GM12891 (cell line): ENCODE results near the gene IFI16.

ENCODE experiments used
- POLR2A ChIP-seq: IDR thresholded peaks from 2 replicates; pipeline ENCODE4 v1.6.1; 2011; ENCODE audit warnings: low read depth, low read length, control low read depth
- POLR2AphosphoS5 ChIP-seq: IDR thresholded peaks from 2 replicates; pipeline ENCODE4 v1.6.1; 2011; ENCODE audit warnings: low read depth, low read length, control low read depth
- POU2F2 ChIP-seq: IDR thresholded peaks from 2 replicates; pipeline ENCODE4 v1.6.1; 2011; ENCODE audit warnings: low read depth, mild to moderate bottlenecking, control low read depth, low read length, moderate library complexity
- SPI1 ChIP-seq: IDR thresholded peaks from 2 replicates; pipeline ENCODE4 v1.6.1; 2011; ENCODE audit warnings: low read depth, low read length, control low read depth
- TAF1 ChIP-seq: IDR thresholded peaks from 2 replicates; pipeline ENCODE4 v1.6.1; 2011; ENCODE audit warnings: low read depth, low read length, control low read depth

GRCh38 chr1:159008744-159009188 is 941 bp upstream of the IFI16 start:
- TF ChIP-seq POU2F2 (0 out of 2 replicates have a peak, but pooled peaks have one; percentile 43), TAF1 (peak; percentile 77), POLR2A (peak; percentile 77), POLR2AphosphoS5 (peak; percentile 83), SPI1 (no peak)
